Lung microvascular endothelial cell (primary cell): ENCODE results near the gene TASP1. TPM values are rescaled to one million over a fixed set of nuclear protein-coding genes. Genes with fewer than 3 reads are reported as not detected.

ENCODE experiments used
- DNase-seq, 2 donors: peaks; one replicate each; pipeline versions ENCODE4 v3.0.0 to v3.0.0-alpha.2; 2010; ENCODE audit warnings: low read depth in 2 of 2
- total RNA-seq: library from RNA; depleted of rRNA; stranded (reverse); fragments of >200 nt; gene quantifications from 2 replicates; pipeline ENCODE4 v1.2.1, GENCODE V29; 2014

TASP1 gene
- total RNA-seq, 1 donor from 2014 or later, result 6.5 TPM

GRCh38 chr20:13348311-13349234, 290.2 kb downstream of the TASP1 start:
- no peak for DNase-seq

DNA sequence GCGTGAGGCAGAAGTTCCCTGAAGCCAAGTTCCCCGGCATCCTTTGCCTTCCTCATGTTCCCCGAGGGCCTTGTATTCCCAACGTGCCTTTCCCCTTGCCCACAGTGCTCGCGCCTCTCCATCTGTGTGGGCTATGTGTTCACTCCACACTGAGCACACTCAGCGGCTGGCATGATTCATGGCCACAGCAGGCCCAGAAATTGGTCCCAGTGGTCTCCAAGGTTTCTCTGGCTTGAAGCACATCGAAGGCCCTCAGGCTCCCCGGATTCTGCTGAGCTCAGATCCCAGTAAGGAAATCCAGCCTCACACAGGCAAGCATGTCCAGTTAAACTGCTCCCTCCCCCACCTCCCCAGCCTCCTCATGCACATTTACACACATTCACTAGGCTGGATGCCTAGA, 294.1 kb downstream of the TASP1 start:
- DNase-seq, result no peak

DNA sequence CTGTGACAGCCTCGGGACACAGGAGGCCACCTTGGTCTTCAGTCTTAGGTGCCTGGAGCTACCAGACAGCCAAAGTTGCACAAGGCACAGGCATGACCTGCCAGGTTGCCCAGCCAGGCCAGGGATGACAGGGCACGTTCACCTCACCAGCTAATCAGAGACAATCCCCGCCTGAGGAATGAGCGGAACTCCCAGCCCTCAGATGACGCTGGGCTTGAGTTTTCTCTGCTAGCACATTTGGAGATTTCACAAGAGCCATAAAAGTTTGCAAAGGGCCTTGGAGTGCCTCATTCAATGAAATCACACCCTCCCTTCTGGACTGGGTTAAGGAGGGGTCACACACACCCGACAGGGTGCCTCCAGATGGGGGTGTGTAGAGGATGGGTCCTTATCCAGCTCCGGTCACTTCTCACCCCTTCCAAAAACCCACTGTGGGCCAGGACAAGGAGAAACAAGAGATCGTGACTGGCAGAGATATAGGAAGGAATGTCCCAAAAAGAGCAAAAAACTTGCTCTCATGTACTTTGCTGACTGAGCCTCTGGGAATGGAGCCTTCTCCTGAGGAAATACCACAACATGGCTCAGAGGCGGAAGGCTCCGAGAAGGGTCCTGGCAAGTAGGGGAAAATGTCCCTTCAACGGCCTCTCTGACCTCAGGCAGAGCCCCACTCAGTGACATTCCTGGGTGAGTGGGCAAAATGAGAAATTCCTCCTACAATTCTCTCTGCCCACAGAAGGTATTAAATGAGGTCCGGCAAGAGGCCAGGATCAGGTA, 296.1 kb downstream of the TASP1 start:
- DNase-seq, result no peak

DNA sequence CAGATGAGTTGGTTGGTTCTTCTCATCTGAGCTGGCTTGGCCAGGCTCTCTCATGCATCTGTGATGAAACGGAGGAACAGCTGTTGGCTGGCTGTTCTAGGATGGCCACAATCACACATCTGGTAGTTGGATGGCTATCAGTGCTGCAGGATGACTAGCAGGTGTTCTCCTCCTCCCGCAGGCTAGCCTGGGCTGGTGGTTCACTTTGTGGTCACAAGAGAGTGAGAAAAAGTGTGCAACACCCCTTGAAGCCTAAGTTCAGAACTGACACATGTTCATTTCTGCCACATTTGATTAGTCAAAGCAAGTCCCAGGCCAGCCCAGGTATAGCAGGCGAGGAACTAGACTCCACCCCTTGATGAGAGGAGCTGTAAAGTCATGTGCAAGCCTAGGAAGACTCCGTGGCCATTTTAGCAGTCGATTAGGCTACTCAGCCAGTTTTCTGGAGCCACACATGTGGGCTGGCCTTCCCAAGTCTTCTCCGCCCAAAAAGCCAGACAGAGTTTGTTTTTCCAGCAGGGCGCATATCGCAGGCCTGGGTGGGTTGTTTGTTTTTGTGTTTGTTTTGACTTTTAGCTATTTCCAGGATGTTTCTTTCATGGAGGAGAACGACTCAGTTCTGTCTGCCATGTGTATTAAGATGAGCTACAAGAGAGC, 296.9 kb downstream of the TASP1 start:
- no peak for DNase-seq

DNA sequence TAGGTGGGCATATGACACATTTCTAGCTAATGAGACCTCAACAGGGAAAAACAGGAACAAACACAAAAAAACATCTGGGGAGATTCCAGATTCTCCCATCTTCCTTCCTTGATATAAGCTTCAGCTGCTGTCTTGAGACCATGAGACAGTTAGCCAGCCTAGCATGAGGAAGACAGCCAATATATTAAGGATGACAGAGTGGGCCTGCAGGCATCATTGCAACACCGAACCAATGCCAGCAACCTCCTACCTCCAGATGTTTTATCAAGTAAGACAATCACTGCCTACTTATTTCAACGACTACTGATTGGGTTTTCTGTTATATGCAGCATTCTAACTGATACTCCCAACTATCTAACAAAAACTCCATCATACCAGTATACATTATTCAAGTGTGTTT, 298.6 kb downstream of the TASP1 start:
- DNase-seq, result no peak

Other genes starting within 250 kb of the TASP1 start
- gene ESF1, start 146.0 kb upstream of the TASP1 start, total RNA-seq, result 4.4 and 9.3 TPM in 2 replicates
- 10.2 and 11.1 TPM in 2 replicates for gene NDUFAF5, start 146.1 kb upstream of the TASP1 start, total RNA-seq